SK-N-SH (cell line): ENCODE results near the gene DNAJB12. TPM values are rescaled to one million over a fixed set of nuclear protein-coding genes. Genes with fewer than 3 reads are reported as not detected.

ENCODE experiments used
- CTCF ChIA-PET: fragments of 300-600, 350-600 bp; formaldehyde crosslinking; extraction: SDS; loops from one replicate; lab custom pipeline; 2021; lab: Yijun Ruan, JAX
- POLR2A ChIA-PET: fragments of 350-600 bp; sonication (Branson Sonifier 250); formaldehyde crosslinking; extraction: SDS; loops from one replicate; lab custom pipeline; 2020; ENCODE audit warnings: antibody characterized with exemption, inconsistent platforms; lab: Yijun Ruan, JAX
- DNase-seq: peaks from one replicate; pipeline ENCODE4 v3.0.0; 2012
- H2AFZ ChIP-seq: fragments of 200-600 bp; sonication (generic); 2 replicates; pipeline ENCODE4 v1.8.1; 2016; ENCODE audit warnings: antibody characterized with exemption, mild to moderate bottlenecking, low read depth
- H3F3A ChIP-seq: fragments of 200-600 bp; sonication (generic); replicated peaks from 2 replicates; pipeline ENCODE3; 2016; ENCODE audit warnings: antibody characterized with exemption, mild to moderate bottlenecking; ENCODE audit not compliant: insufficient read depth
- H3K27ac ChIP-seq, 2 experiments: fragments of 200-500 bp in 1 of 2; fragments of 200-600 bp in 1 of 2; sonication (Bioruptor generic) in 1 of 2; sonication (generic), shearing (Covaris generic) in 1 of 2; 2 replicates each; pipeline versions ENCODE4 v1.5.1 to v1.6.1; 2014 to 2016; ENCODE audit warnings: low read depth in 2 of 2, inconsistent platforms in 1 of 2, low read length in 1 of 2, mild to moderate bottlenecking in 1 of 2, mixed read lengths in 1 of 2
- H3K27me3 ChIP-seq: fragments of 200-600 bp; sonication (generic), shearing (Covaris generic); 2 replicates; pipeline ENCODE4 v1.6.1; 2016; ENCODE audit warnings: mixed run types; ENCODE audit not compliant: insufficient read depth
- H3K36me3 ChIP-seq, 2 experiments: fragments of 200-500 bp in 1 of 2; fragments of 200-600 bp in 1 of 2; sonication (Bioruptor generic) in 1 of 2; sonication (generic) in 1 of 2; replicated peaks in 1 of 2; 2 replicates each; pipeline versions ENCODE3 to v1.5.1; 2014 to 2016; ENCODE audit warnings: low read length in 1 of 2, mild to moderate bottlenecking in 1 of 2; ENCODE audit not compliant: insufficient read depth in 2 of 2, control insufficient read depth in 1 of 2
- H3K4me1 ChIP-seq, 2 experiments: fragments of 200-500 bp in 1 of 2; fragments of 200-600 bp in 1 of 2; sonication (Bioruptor generic) in 1 of 2; sonication (generic), shearing (Covaris generic) in 1 of 2; 2 replicates each; pipeline versions ENCODE4 v1.5.1 to v1.6.1; 2014 to 2016; ENCODE audit warnings: low read depth in 1 of 2, low read length in 1 of 2, mixed run types in 1 of 2; ENCODE audit not compliant: insufficient read depth in 2 of 2, control insufficient read depth in 1 of 2
- H3K4me2 ChIP-seq: fragments of 200-600 bp; sonication (generic), shearing (Covaris generic); 2 replicates; pipeline ENCODE4 v1.6.1; 2017; ENCODE audit warnings: mixed run types
- H3K4me3 ChIP-seq, 2 experiments: fragments of 200-500 bp in 1 of 2; fragments of 200-600 bp in 1 of 2; sonication (Bioruptor generic) in 1 of 2; sonication (generic), shearing (Covaris generic) in 1 of 2; 2 replicates each; pipeline versions ENCODE4 v1.5.1 to v1.8.1; 2014 to 2016; ENCODE audit warnings: low read depth in 2 of 2, inconsistent platforms in 1 of 2, low read length in 1 of 2, mild to moderate bottlenecking in 1 of 2, mixed read lengths in 1 of 2, moderate library complexity in 1 of 2
- H3K79me2 ChIP-seq: fragments of 200-600 bp; sonication (generic); 2 replicates; pipeline ENCODE4 v1.8.1; 2017; ENCODE audit warnings: mild to moderate bottlenecking; ENCODE audit not compliant: insufficient read depth
- H3K9ac ChIP-seq: fragments of 200-600 bp; sonication (generic); 2 replicates; pipeline ENCODE4 v1.6.1; 2017; ENCODE audit warnings: mixed run types
- H3K9me2 ChIP-seq: fragments of 200-600 bp; sonication (generic); 2 replicates; pipeline ENCODE4 v1.6.1; 2017; ENCODE audit warnings: mixed run types
- H3K9me3 ChIP-seq: fragments of 200-600 bp; sonication (generic); 2 replicates; pipeline ENCODE4 v1.6.1; 2017; ENCODE audit warnings: mixed run types, mild to moderate bottlenecking, moderate library complexity
- H4K20me1 ChIP-seq: fragments of 200-600 bp; sonication (generic); 2 replicates; pipeline ENCODE4 v1.6.1; 2017; ENCODE audit warnings: mild to moderate bottlenecking, mixed run types; ENCODE audit not compliant: insufficient read depth
- CHD2 ChIP-seq: fragments of 150-350 bp; IDR thresholded peaks from 2 replicates; pipeline ENCODE4 v1.6.1; 2018; ENCODE audit warnings: low read length; ENCODE audit not compliant: partially characterized antibody
- ELF1 ChIP-seq: IDR thresholded peaks from 2 replicates; pipeline ENCODE4 v1.4.0; 2012
- EZH2phosphoT487 ChIP-seq: fragments of 200-600 bp; sonication (generic); IDR thresholded peaks from 2 replicates; pipeline ENCODE4 v1.6.1; 2017; ENCODE audit warnings: low read depth, mixed run types, mild to moderate bottlenecking, antibody characterized with exemption, moderate library complexity, borderline replicate concordance
- FOXJ3 ChIP-seq: sonication (generic); formaldehyde crosslinking; IDR thresholded peaks from 2 replicates; pipeline ENCODE4 v1.5.1; 2020; ENCODE audit warnings: mild to moderate bottlenecking, missing genetic modification reagents
- IRF3 ChIP-seq: fragments of 150-350 bp; IDR thresholded peaks from 2 replicates; pipeline ENCODE4 v1.6.1; 2016; ENCODE audit warnings: mild to moderate bottlenecking, low read depth, low read length
- MAX ChIP-seq: IDR thresholded peaks from 2 replicates; pipeline ENCODE4 v1.4.0; 2012; ENCODE audit warnings: low read depth
- MEF2A ChIP-seq: IDR thresholded peaks from 2 replicates; pipeline ENCODE4 v1.4.0; 2012; ENCODE audit warnings: low read depth, borderline replicate concordance
- NRF1 ChIP-seq: IDR thresholded peaks from 2 replicates; pipeline ENCODE4 v1.6.1; 2012; ENCODE audit warnings: low read depth, mild to moderate bottlenecking, low read length
- POLR2AphosphoS5 ChIP-seq: IDR thresholded peaks from 2 replicates; pipeline ENCODE4 v1.6.1; 2012; ENCODE audit warnings: low read depth, low read length
- RCOR1 ChIP-seq: fragments of 150-350 bp; IDR thresholded peaks from 2 replicates; pipeline ENCODE4 v1.6.1; 2017; ENCODE audit warnings: antibody characterized with exemption, low read length
- RFX5 ChIP-seq: IDR thresholded peaks from 2 replicates; pipeline ENCODE4 v1.6.1; 2012; ENCODE audit warnings: mild to moderate bottlenecking, improper control_type of control experiment, low read length
- SIN3A ChIP-seq: IDR thresholded peaks from 2 replicates; pipeline ENCODE4 v1.6.1; 2012; ENCODE audit warnings: low read depth, mild to moderate bottlenecking, low read length, moderate library complexity, borderline replicate concordance
- SMC3 ChIP-seq: IDR thresholded peaks from 2 replicates; pipeline ENCODE4 v1.6.1; 2012; ENCODE audit warnings: low read depth, low read length, improper control_type of control experiment
- TAF1 ChIP-seq: IDR thresholded peaks from 2 replicates; pipeline ENCODE4 v1.6.1; 2012; ENCODE audit warnings: low read depth, mild to moderate bottlenecking, low read length, moderate library complexity, borderline replicate concordance
- TCF12 ChIP-seq: IDR thresholded peaks from 2 replicates; pipeline ENCODE4 v1.4.0; 2012
- TEAD4 ChIP-seq: IDR thresholded peaks from 2 replicates; pipeline ENCODE4 v1.4.0; 2012; ENCODE audit warnings: mild to moderate bottlenecking, borderline replicate concordance; ENCODE audit not compliant: insufficient read depth
- USF1 ChIP-seq: IDR thresholded peaks from 2 replicates; pipeline ENCODE4 v1.4.0; 2012; ENCODE audit warnings: low read depth, borderline replicate concordance
- YY1 ChIP-seq: IDR thresholded peaks from 2 replicates; pipeline ENCODE4 v1.4.0; 2012; ENCODE audit warnings: low read depth, mild to moderate bottlenecking
- ZBTB33 ChIP-seq: IDR thresholded peaks from 2 replicates; pipeline ENCODE4 v1.4.0; 2012; ENCODE audit warnings: low read depth, borderline replicate concordance
- WGBS: methylation state at CpG from one replicate; pipeline ENCODE4 v1.1.6; 2017; ENCODE audit warnings: low lambda C conversion rate; 5-methylcytosine and 5-hydroxymethylcytosine counted together
- polyA plus RNA-seq, 3 experiments: library from polyadenylated mRNA; depleted of rRNA; stranded (reverse); fragments of >200 nt; gene quantifications; 2 replicates each; pipeline ENCODE4 v1.2.3, GENCODE V29; 2012

Gene DNAJB12
- polyA plus RNA-seq, 1 of the 3 experiments (the other 2 are of a cell fraction): 25.8 TPM

- TF ChIP-seq RFX5 (no peak), ELF1 (no peak), NRF1 (no peak), YY1 (no peak), MEF2A (no peak), SIN3A (no peak), MAX (no peak), SMC3 (no peak), TCF12 (no peak), IRF3 (no peak)
These were observed 37.9 kb upstream of the DNAJB12 start (continued) for GRCh38 chr10:72392571-72392970.

- Histone ChIP-seq H3K9me3 (no peaks in the 10 kb centered on the region), H3K4me3 (no peak overlapping the region), H3K36me3 (peaks cover 0 to 6% of the 10 kb centered on the region in 2 experiments), H3K9ac (no peak overlapping the region), H3K4me1 (no peaks in the 10 kb centered on the region), H3F3A (no peaks in the 10 kb centered on the region), H3K4me2 (no peak overlapping the region), H4K20me1 (no peaks in the 10 kb centered on the region), H3K79me2 (no peaks in the 10 kb centered on the region), H3K9me2 (no peaks in the 10 kb centered on the region), H3K27me3 (no peaks in the 10 kb centered on the region), H2AFZ (no peak overlapping the region), H3K27ac (no peak overlapping the region)
- no peak for DNase-seq
- WGBS: 95% methylated on average over 2 of the region's 2 CpGs
- CTCF ChIA-PET: interaction anchor here (1.3 kb wide), 1 partner anchor 26 kb away, joined by 5 read pairs; no protein-coding TSS in a partner anchor
- POLR2A ChIA-PET: no interaction called here
- TF ChIP-seq POLR2AphosphoS5: no peak
- TF ChIP-seq EZH2phosphoT487: no peak
- no peak for TF ChIP-seq TEAD4
- TF ChIP-seq YY1: no peak
- TF ChIP-seq MEF2A: no peak
- TF ChIP-seq RCOR1: no peak
- TF ChIP-seq ZBTB33: no peak
- no peak for TF ChIP-seq FOXJ3 (CRISPR knock-in tag)
- no peak for TF ChIP-seq USF1
- no peak for TF ChIP-seq CHD2
- no peak for TF ChIP-seq MAX
- no peak for TF ChIP-seq TAF1
- no peak for TF ChIP-seq SMC3
- TF ChIP-seq IRF3: no peak
These were observed 36.0 kb upstream of the DNAJB12 start for GRCh38 chr10:72390764-72391163.
